Karpas-422 (cell line): ENCODE data around the gene ATP11A. TPM values are rescaled to one million over a fixed set of nuclear protein-coding genes. Genes with fewer than 3 reads are reported as not detected.

Source experiments
- DNase-seq: peaks from one replicate; pipeline ENCODE4 v3.0.0-alpha.2; 2015
- H2AFZ ChIP-seq: fragments of 200-600 bp; sonication (generic); 2 replicates; pipeline ENCODE4 v1.6.1; 2014; ENCODE audit warnings: antibody characterized with exemption, low read length, mixed read lengths
- H3K27ac ChIP-seq: fragments of 200-600 bp; sonication (generic); 2 replicates; pipeline ENCODE4 v1.5.1; 2014; ENCODE audit warnings: mild to moderate bottlenecking, low read length, moderate library complexity
- H3K27me3 ChIP-seq: fragments of 200-600 bp; sonication (generic); 2 replicates; pipeline ENCODE4 v1.6.1; 2014; ENCODE audit warnings: low read length, mixed read lengths
- H3K36me3 ChIP-seq: fragments of 200-600 bp; sonication (generic); 2 replicates; pipeline ENCODE4 v1.6.1; 2014; ENCODE audit warnings: low read length, mixed read lengths; ENCODE audit not compliant: insufficient read depth
- H3K4me1 ChIP-seq: fragments of 200-600 bp; sonication (generic); 2 replicates; pipeline ENCODE4 v1.6.1; 2014; ENCODE audit warnings: mild to moderate bottlenecking, low read length, mixed read lengths
- H3K4me2 ChIP-seq: fragments of 200-600 bp; sonication (generic); 2 replicates; pipeline ENCODE4 v1.6.1; 2014; ENCODE audit warnings: low read length, low read depth, mild to moderate bottlenecking; ENCODE audit not compliant: poor library complexity, severe bottlenecking
- H3K4me3 ChIP-seq: fragments of 200-600 bp; sonication (generic); 2 replicates; pipeline ENCODE4 v1.5.1; 2014; ENCODE audit warnings: mild to moderate bottlenecking, antibody characterized with exemption, low read length, mixed read lengths
- H3K79me2 ChIP-seq: fragments of 200-600 bp; sonication (generic); 2 replicates; pipeline ENCODE4 v1.6.1; 2014; ENCODE audit warnings: mild to moderate bottlenecking, low read length, mixed read lengths
- H3K9ac ChIP-seq: fragments of 200-600 bp; sonication (generic); 2 replicates; pipeline ENCODE4 v1.6.0; 2014; ENCODE audit warnings: low read length
- H3K9me2 ChIP-seq: fragments of 200-600 bp; sonication (generic), shearing (Covaris generic); replicated peaks from 2 replicates; pipeline ENCODE4 v1.6.0; 2014; ENCODE audit warnings: mild to moderate bottlenecking, low read length, moderate library complexity; ENCODE audit not compliant: insufficient read depth
- H3K9me3 ChIP-seq: fragments of 300-700, 200-600 bp; sonication (generic); 2 replicates; pipeline ENCODE4 v1.6.1; 2014; ENCODE audit warnings: low read length, mixed read lengths
- H4K20me1 ChIP-seq: fragments of 200-600 bp; sonication (generic); 2 replicates; pipeline ENCODE4 v1.6.1; 2014; ENCODE audit warnings: mild to moderate bottlenecking, antibody characterized with exemption, low read length, low read depth; ENCODE audit not compliant: insufficient read depth
- total RNA-seq: library from RNA; depleted of rRNA; stranded (reverse); fragments of >200 nt; shearing (Covaris generic); gene quantifications from 2 replicates; pipeline ENCODE4 v1.2.3, GENCODE V29; 2014; ENCODE audit warnings: low replicate concordance

The ATP11A gene
- total RNA-seq, 1 experiment from 2014 or later: 0.11 TPM

- DNase-seq: no peak
- Histone ChIP-seq H3K9me3 (peaks cover 7% of the 10 kb centered on the region; the same call in 1 of the 2 replicates), H3K9me2 (no peaks in the 10 kb centered on the region)
Observed at GRCh38 chr13:112903071-112903577, 213.3 kb downstream of the ATP11A start.

GRCh38 chr13:112903606-112904195 is 213.9 kb downstream of the ATP11A start:
- Histone ChIP-seq H3K9ac (no peak overlapping the region), H3K36me3 (no peaks in the 10 kb centered on the region), H3K9me3 (peaks cover 7% of the 10 kb centered on the region; the same call in 1 of the 2 replicates), H3K9me2 (no peaks in the 10 kb centered on the region), H3K4me3 (no peak overlapping the region), H3K27me3 (no peaks in the 10 kb centered on the region), H3K4me1 (peaks cover 8% of the 10 kb centered on the region), H3K4me2 (no peak overlapping the region), H4K20me1 (no peaks in the 10 kb centered on the region), H2AFZ (no peak overlapping the region), H3K79me2 (no peaks in the 10 kb centered on the region), H3K27ac (no peak overlapping the region)
- DNase-seq: no peak

More at GRCh38 chr13:112903071-112903577, 213.3 kb downstream of the ATP11A start:
- no peak overlapping the region for H3K4me3 ChIP-seq
- no peaks in the 10 kb centered on the region for H3K36me3 ChIP-seq
- no peak overlapping the region for H3K27ac ChIP-seq
- no peaks in the 10 kb centered on the region for H3K79me2 ChIP-seq
- peaks cover 2% of the 10 kb centered on the region for H3K4me1 ChIP-seq
- H3K4me2 ChIP-seq: no peak overlapping the region
- no peaks in the 10 kb centered on the region for H4K20me1 ChIP-seq
- H3K27me3 ChIP-seq: no peaks in the 10 kb centered on the region
- no peak overlapping the region for H2AFZ ChIP-seq
- H3K9ac ChIP-seq: no peak overlapping the region

- no peak overlapping the region for H3K9ac ChIP-seq
- no peak overlapping the region for H2AFZ ChIP-seq
- H3K9me3 ChIP-seq: peaks cover 7% of the 10 kb centered on the region; the same call in 1 of the 2 replicates
- DNase-seq: no peak
- peaks cover 9% of the 10 kb centered on the region for H3K4me1 ChIP-seq
- no peaks in the 10 kb centered on the region for H3K79me2 ChIP-seq
- H3K27me3 ChIP-seq: no peaks in the 10 kb centered on the region
- H3K4me2 ChIP-seq: no peak overlapping the region
- no peak overlapping the region for H3K4me3 ChIP-seq
- no peaks in the 10 kb centered on the region for H4K20me1 ChIP-seq
- H3K27ac ChIP-seq: no peak overlapping the region
- H3K36me3 ChIP-seq: no peaks in the 10 kb centered on the region
- H3K9me2 ChIP-seq: no peaks in the 10 kb centered on the region
Observed at GRCh38 chr13:112904436-112904960, 214.7 kb downstream of the ATP11A start.

GRCh38 chr13:112905086-112905485 is 215.2 kb downstream of the ATP11A start:
- H3K36me3 ChIP-seq: no peaks in the 10 kb centered on the region
- no peak overlapping the region for H3K27ac ChIP-seq
- DNase-seq: no peak
- no peaks in the 10 kb centered on the region for H3K79me2 ChIP-seq
- H3K27me3 ChIP-seq: no peaks in the 10 kb centered on the region
- no peak overlapping the region for H3K4me3 ChIP-seq
- H3K9ac ChIP-seq: no peak overlapping the region
- peaks cover 9% of the 10 kb centered on the region for H3K4me1 ChIP-seq
- no peaks in the 10 kb centered on the region for H3K9me2 ChIP-seq
- no peak overlapping the region for H2AFZ ChIP-seq
- H3K4me2 ChIP-seq: no peak overlapping the region
- no peaks in the 10 kb centered on the region for H4K20me1 ChIP-seq
- peaks cover 7% of the 10 kb centered on the region; the same call in 1 of the 2 replicates for H3K9me3 ChIP-seq

GRCh38 chr13:112905619-112905989 is 215.8 kb downstream of the ATP11A start:
- Histone ChIP-seq H3K4me3 (no peak overlapping the region), H3K9me2 (no peaks in the 10 kb centered on the region), H3K9me3 (peaks cover 7% of the 10 kb centered on the region; the same call in 1 of the 2 replicates), H3K9ac (no peak overlapping the region), H3K27ac (no peak overlapping the region), H4K20me1 (no peaks in the 10 kb centered on the region), H2AFZ (no peak overlapping the region), H3K27me3 (no peaks in the 10 kb centered on the region), H3K4me2 (no peak overlapping the region), H3K4me1 (peaks cover 9% of the 10 kb centered on the region), H3K36me3 (no peaks in the 10 kb centered on the region), H3K79me2 (no peaks in the 10 kb centered on the region)
- DNase-seq: no peak

GRCh38 chr13:112905990-112906641 is 216.3 kb downstream of the ATP11A start:
- H4K20me1 ChIP-seq: no peaks in the 10 kb centered on the region
- DNase-seq: no peak

GRCh38 chr13:112907286-112907685 is 217.4 kb downstream of the ATP11A start:
- DNase-seq: no peak
- Histone ChIP-seq H3K36me3 (no peaks in the 10 kb centered on the region), H3K9ac (no peak overlapping the region), H3K4me1 (peaks cover 9% of the 10 kb centered on the region), H3K9me3 (peaks cover 7% of the 10 kb centered on the region; the same call in 1 of the 2 replicates), H3K27ac (no peak overlapping the region), H3K4me3 (no peak overlapping the region), H3K79me2 (no peaks in the 10 kb centered on the region), H3K9me2 (no peaks in the 10 kb centered on the region), H4K20me1 (no peaks in the 10 kb centered on the region), H2AFZ (no peak overlapping the region), H3K27me3 (no peaks in the 10 kb centered on the region), H3K4me2 (no peak overlapping the region)

More at GRCh38 chr13:112905990-112906641, 216.3 kb downstream of the ATP11A start:
- Histone ChIP-seq H3K9me2 (no peaks in the 10 kb centered on the region), H3K4me1 (peaks cover 9% of the 10 kb centered on the region), H3K79me2 (no peaks in the 10 kb centered on the region), H3K27ac (no peak overlapping the region), H2AFZ (no peak overlapping the region), H3K9me3 (peaks cover 7% of the 10 kb centered on the region; the same call in 1 of the 2 replicates), H3K4me2 (no peak overlapping the region), H3K9ac (no peak overlapping the region), H3K36me3 (no peaks in the 10 kb centered on the region), H3K4me3 (no peak overlapping the region), H3K27me3 (no peaks in the 10 kb centered on the region)

GRCh38 chr13:112907871-112908331 is 218.1 kb downstream of the ATP11A start:
- Histone ChIP-seq H3K36me3 (no peaks in the 10 kb centered on the region), H3K4me1 (peaks cover 9% of the 10 kb centered on the region), H3K9me3 (peaks cover 7% of the 10 kb centered on the region; the same call in 1 of the 2 replicates), H3K9me2 (no peaks in the 10 kb centered on the region), H3K79me2 (no peaks in the 10 kb centered on the region), H2AFZ (no peak overlapping the region), H4K20me1 (no peaks in the 10 kb centered on the region), H3K9ac (no peak overlapping the region), H3K27ac (no peak overlapping the region), H3K4me3 (no peak overlapping the region), H3K4me2 (no peak overlapping the region), H3K27me3 (no peaks in the 10 kb centered on the region)
- no peak for DNase-seq
